ENCODE measurements around the gene RNLS. TPM values are rescaled to one million over a fixed set of nuclear protein-coding genes. Genes with fewer than 3 reads are reported as not detected.
A peak's percentile ranks its signal among the peaks of the same experiment; 100 is the strongest.

The RNLS gene
- total and polyA plus RNA-seq, 2 donors from 2014 or later = 19.5 to 21.1 TPM

DNA sequence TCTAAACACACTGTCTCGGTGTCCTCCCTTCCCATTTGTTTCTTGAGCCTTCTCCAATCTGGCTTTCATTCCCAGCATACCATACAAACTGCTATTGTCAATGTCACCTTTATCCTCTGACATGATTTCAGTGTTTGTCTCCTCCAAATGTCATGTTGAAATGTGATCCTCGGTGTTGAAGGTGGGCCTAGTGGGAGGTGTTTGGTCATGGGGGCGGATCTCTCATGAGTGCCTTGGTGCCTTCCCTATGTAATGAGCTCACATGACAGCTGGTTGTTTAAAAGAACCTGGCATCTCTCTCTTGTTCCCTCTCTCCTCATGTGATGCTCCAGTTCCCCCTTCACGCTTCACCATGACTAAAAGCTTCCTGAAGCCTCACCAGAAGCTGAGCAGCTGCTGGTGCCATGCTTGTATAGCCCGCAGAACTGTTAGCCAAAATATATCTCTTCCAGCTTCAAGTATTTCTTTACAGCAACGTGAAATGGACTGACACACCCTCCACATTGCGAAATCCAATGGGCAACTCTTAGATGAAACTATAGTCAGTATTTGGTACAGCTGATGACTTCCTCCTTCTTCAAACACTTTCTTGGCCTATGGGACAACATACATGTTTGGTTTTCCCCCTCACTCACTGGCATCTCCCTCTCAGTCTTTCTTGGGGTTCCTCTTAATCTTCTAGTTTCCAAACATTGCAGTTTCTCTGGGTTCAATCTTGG, 27.8 kb downstream of the RNLS start:
- H3K9ac ChIP-seq (ENCODE audit: low read length in 3 of 3) = no peak overlapping the region
- H3K36me3 ChIP-seq (ENCODE audit: control insufficient read depth in 2 of 3, insufficient read depth in 3 of 3, low read length in 3 of 3) = no peaks in the 10 kb centered on the region
- intact Hi-C loops (cut with DNase I) = loop anchor here (10.0 kb wide), 1 partner anchor 701 kb away; no protein-coding TSS in a partner anchor
- H3K9me3 ChIP-seq (ENCODE audit: control insufficient read depth in 2 of 3, insufficient read depth in 1 of 3, low read length in 3 of 3) = no peaks in the 10 kb centered on the region
- no peaks in the 10 kb centered on the region for H3K27me3 ChIP-seq (ENCODE audit: control insufficient read depth, insufficient read depth, low read length)
- DNase-seq = no peak
- no peaks in the 10 kb centered on the region for H3K4me1 ChIP-seq (ENCODE audit: control insufficient read depth in 2 of 3, insufficient read depth in 2 of 3, low read depth in 1 of 3, low read length in 3 of 3)
- no peak for FAIRE-seq
- TF ChIP-seq, protein P1, sequence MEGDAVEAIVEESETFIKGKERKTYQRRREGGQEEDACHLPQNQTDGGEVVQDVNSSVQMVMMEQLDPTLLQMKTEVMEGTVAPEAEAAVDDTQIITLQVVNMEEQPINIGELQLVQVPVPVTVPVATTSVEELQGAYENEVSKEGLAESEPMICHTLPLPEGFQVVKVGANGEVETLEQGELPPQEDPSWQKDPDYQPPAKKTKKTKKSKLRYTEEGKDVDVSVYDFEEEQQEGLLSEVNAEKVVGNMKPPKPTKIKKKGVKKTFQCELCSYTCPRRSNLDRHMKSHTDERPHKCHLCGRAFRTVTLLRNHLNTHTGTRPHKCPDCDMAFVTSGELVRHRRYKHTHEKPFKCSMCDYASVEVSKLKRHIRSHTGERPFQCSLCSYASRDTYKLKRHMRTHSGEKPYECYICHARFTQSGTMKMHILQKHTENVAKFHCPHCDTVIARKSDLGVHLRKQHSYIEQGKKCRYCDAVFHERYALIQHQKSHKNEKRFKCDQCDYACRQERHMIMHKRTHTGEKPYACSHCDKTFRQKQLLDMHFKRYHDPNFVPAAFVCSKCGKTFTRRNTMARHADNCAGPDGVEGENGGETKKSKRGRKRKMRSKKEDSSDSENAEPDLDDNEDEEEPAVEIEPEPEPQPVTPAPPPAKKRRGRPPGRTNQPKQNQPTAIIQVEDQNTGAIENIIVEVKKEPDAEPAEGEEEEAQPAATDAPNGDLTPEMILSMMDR (IDR thresholded peaks at IDR 0.05; ENCODE audit: borderline replicate concordance, extremely low read depth, insufficient read depth) = no peak
- H3K4me3 ChIP-seq (ENCODE audit: low read length in 3 of 3) = no peak overlapping the region
- no peak overlapping the region for H3K27ac ChIP-seq (ENCODE audit: low read depth in 2 of 2, low read length in 2 of 2)

DNA sequence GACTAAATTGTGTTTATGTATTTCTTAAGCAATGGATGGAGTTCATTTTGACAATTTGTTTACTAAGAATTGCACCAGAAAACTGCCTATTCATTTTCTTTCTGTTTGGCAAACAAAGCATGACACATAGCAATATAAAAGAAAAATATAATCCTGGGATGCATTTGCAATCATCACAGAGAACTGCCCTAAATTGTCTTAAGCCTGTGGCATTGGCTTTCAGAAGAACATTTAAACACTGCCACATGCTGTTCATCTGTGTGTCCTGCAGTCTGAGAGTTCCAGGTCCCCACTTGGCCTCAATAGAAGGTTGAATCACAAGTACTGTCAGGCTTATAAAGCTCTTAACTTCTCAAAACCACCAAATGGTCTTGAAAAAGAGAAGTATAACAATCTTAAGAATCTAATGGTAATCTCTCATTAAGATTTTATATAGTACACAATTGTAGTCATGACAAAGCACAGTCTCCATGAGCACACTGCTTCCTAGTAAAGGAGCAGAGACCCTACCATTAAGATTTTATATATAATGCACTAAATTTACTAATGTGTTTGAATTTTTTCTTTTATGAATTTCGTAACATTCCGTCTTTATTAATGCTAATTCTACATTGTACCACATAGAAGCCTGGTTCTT, 29.9 kb downstream of the RNLS start:
- Histone ChIP-seq H3K9ac (ENCODE audit: low read length in 3 of 3) (no peak overlapping the region), H3K4me1 (ENCODE audit: control insufficient read depth in 2 of 3, insufficient read depth in 2 of 3, low read depth in 1 of 3, low read length in 3 of 3) (no peaks in the 10 kb centered on the region), H3K27ac (ENCODE audit: low read depth in 2 of 2, low read length in 2 of 2) (no peak overlapping the region), H3K9me3 (ENCODE audit: control insufficient read depth in 2 of 3, insufficient read depth in 1 of 3, low read length in 3 of 3) (no peaks in the 10 kb centered on the region), H3K36me3 (ENCODE audit: control insufficient read depth in 2 of 3, insufficient read depth in 3 of 3, low read length in 3 of 3) (no peaks in the 10 kb centered on the region), H3K27me3 (ENCODE audit: control insufficient read depth, insufficient read depth, low read length) (no peaks in the 10 kb centered on the region), H3K4me3 (ENCODE audit: low read length in 3 of 3) (no peak overlapping the region)
- intact Hi-C loops (cut with DNase I) = loop anchor here (10.0 kb wide), 1 partner anchor 698 kb away; no protein-coding TSS in a partner anchor
- DNase-seq (peak in 3 of 5 donors; percentile 44 to 85 (median 73)), FAIRE-seq (peak; percentile 89)
- TF ChIP-seq, protein P1 (IDR thresholded peaks at IDR 0.05; ENCODE audit: borderline replicate concordance, extremely low read depth, insufficient read depth) = peak; percentile 88

DNA sequence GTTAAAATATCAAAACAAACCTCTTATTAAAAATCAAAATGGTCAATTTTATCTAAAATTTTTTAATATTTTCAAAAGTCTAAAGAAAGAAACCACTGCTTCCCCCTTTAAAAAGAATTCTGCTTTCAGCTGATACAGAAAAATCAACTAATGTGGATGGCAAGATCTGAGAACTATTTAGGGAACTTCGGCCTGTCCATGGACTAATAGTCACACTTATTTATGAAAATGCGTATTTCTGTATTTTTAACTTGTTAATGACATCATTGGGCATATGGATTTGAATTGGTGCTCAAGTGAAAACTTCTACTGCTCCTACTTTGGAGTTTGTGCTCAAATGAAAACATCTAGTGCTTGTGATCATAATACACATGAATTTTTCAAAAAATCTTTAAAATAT, 31.9 kb downstream of the RNLS start:
- no peaks in the 10 kb centered on the region for H3K27me3 ChIP-seq (ENCODE audit: control insufficient read depth, insufficient read depth, low read length)
- H3K9me3 ChIP-seq (ENCODE audit: control insufficient read depth in 2 of 3, insufficient read depth in 1 of 3, low read length in 3 of 3) = no peaks in the 10 kb centered on the region
- no peaks in the 10 kb centered on the region for H3K4me1 ChIP-seq (ENCODE audit: control insufficient read depth in 2 of 3, insufficient read depth in 2 of 3, low read depth in 1 of 3, low read length in 3 of 3)
- H3K27ac ChIP-seq (ENCODE audit: low read depth in 2 of 2, low read length in 2 of 2) = no peak overlapping the region
- TF ChIP-seq, protein P1 (IDR thresholded peaks at IDR 0.05; ENCODE audit: borderline replicate concordance, extremely low read depth, insufficient read depth) = no peak
- intact Hi-C loops (cut with DNase I) = loop anchor here (10.0 kb wide), 1 partner anchor 696 kb away; no protein-coding TSS in a partner anchor
- H3K9ac ChIP-seq (ENCODE audit: low read length in 3 of 3) = no peak overlapping the region
- no peak overlapping the region for H3K4me3 ChIP-seq (ENCODE audit: low read length in 3 of 3)
- FAIRE-seq = no peak
- H3K36me3 ChIP-seq (ENCODE audit: control insufficient read depth in 2 of 3, insufficient read depth in 3 of 3, low read length in 3 of 3) = no peaks in the 10 kb centered on the region
- no peak for DNase-seq
